NB4 (cell line): Measurements from ENCODE around the gene RAPGEF4.

Source experiments
- DNase-seq: peaks from one replicate; pipeline ENCODE4 v3.0.0; 2010; ENCODE audit warnings: low read depth
- H3K4me3 ChIP-seq: one replicate; pipeline ENCODE4 v1.5.1; 2011; ENCODE audit warnings: mild to moderate bottlenecking, low read depth, low read length, moderate library complexity
- MYC ChIP-seq: IDR thresholded peaks from 2 replicates; pipeline ENCODE4 v1.6.1; 2011; ENCODE audit warnings: low read depth, low read length
- POLR2A ChIP-seq: IDR thresholded peaks from 2 replicates; pipeline ENCODE4 v1.6.1; 2011; ENCODE audit warnings: mild to moderate bottlenecking; ENCODE audit not compliant: insufficient read length; ENCODE audit errors: extremely low read depth
- TF ChIP-seq, protein P1 (sequence below): IDR thresholded peaks from one replicate; pipeline ENCODE4 v1.5.1; 2012; ENCODE audit warnings: low read depth, low read length
- TF ChIP-seq, protein P2 (sequence below): IDR thresholded peaks from 2 replicates; pipeline ENCODE4 v1.6.1; 2011; ENCODE audit warnings: low read depth, low read length

The RAPGEF4 gene

DNA sequence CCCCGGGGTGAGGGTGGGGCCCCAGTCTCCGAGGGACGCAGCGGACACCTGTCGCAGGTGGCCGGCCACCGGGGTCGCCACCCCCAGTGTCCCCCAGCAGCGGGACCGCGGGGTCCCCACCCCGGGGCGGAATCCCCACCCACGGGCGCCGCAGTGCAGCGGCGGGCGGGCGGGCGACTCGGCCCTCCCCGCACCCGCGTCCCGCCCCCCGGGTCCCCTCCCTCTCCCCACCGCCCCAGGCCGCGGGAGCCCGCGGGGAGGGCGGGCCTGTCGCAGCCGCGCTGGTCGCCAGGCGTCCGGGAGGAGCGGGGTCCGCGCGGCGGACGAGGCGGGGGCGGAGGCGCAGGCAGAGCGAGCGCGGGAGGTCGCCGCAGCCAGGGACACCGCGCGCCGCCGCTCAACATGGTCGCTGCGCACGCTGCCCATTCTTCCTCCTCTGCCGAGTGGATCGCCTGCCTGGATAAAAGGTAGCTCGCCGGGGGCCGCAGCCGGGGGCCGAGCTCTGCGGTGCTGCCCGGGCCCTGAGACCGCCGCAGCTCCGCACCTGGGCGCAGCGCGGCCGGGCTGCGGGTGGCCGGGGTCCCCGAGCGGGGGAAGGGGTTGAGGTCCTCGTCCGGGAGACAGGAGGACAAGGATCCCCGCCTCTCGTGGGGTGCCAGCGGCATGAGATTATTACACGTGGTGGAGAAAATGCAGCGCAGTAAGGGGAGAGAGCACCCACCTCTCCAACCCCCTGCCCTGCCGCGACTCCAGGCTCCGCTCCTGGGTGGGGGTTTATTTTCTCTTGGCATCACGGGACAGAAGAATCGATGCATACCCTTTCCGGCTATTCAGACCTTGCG lies at the start of gene RAPGEF4:
RAPGEF4 (plus strand) TSS at position 264 of the 842 bp plus-strand sequence; CDS start at position 403, 139 bp downstream.
- TF ChIP-seq MYC (no peak), POLR2A (no peak)
- TF ChIP-seq, protein P1, sequence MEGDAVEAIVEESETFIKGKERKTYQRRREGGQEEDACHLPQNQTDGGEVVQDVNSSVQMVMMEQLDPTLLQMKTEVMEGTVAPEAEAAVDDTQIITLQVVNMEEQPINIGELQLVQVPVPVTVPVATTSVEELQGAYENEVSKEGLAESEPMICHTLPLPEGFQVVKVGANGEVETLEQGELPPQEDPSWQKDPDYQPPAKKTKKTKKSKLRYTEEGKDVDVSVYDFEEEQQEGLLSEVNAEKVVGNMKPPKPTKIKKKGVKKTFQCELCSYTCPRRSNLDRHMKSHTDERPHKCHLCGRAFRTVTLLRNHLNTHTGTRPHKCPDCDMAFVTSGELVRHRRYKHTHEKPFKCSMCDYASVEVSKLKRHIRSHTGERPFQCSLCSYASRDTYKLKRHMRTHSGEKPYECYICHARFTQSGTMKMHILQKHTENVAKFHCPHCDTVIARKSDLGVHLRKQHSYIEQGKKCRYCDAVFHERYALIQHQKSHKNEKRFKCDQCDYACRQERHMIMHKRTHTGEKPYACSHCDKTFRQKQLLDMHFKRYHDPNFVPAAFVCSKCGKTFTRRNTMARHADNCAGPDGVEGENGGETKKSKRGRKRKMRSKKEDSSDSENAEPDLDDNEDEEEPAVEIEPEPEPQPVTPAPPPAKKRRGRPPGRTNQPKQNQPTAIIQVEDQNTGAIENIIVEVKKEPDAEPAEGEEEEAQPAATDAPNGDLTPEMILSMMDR, result no peak
- TF ChIP-seq, protein P2, sequence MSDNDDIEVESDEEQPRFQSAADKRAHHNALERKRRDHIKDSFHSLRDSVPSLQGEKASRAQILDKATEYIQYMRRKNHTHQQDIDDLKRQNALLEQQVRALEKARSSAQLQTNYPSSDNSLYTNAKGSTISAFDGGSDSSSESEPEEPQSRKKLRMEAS, result no peak
- peak; percentile 52 for DNase-seq
- peak within 1 kb of the TSS; percentile 43 for H3K4me3 ChIP-seq

DNA sequence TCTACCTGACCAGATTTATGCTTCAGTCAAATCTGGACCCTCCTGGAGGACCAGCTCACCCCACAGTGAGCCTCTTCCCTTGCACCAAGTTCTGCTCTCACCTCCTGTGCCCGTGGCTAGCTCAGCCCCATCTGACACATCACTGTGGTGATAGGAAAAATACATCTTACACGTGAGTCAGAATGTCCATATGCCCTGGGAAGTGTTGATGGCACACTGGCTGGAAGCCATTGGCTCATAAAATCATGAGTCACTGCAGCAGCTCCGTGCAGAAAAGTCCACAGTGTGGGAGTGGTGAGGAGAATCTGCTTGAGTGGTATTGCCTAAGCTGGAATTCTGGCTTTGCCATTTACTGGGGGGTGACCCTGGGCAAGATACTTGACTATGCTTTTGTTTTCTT lies 42.6 kb upstream of the RAPGEF4 start:
- peak; percentile 92 for DNase-seq
- peak overlapping the region; percentile 42 for H3K4me3 ChIP-seq
- TF ChIP-seq POLR2A, result no peak
- TF ChIP-seq, protein P2, result peak; percentile 82
- TF ChIP-seq MYC, result no peak

DNA sequence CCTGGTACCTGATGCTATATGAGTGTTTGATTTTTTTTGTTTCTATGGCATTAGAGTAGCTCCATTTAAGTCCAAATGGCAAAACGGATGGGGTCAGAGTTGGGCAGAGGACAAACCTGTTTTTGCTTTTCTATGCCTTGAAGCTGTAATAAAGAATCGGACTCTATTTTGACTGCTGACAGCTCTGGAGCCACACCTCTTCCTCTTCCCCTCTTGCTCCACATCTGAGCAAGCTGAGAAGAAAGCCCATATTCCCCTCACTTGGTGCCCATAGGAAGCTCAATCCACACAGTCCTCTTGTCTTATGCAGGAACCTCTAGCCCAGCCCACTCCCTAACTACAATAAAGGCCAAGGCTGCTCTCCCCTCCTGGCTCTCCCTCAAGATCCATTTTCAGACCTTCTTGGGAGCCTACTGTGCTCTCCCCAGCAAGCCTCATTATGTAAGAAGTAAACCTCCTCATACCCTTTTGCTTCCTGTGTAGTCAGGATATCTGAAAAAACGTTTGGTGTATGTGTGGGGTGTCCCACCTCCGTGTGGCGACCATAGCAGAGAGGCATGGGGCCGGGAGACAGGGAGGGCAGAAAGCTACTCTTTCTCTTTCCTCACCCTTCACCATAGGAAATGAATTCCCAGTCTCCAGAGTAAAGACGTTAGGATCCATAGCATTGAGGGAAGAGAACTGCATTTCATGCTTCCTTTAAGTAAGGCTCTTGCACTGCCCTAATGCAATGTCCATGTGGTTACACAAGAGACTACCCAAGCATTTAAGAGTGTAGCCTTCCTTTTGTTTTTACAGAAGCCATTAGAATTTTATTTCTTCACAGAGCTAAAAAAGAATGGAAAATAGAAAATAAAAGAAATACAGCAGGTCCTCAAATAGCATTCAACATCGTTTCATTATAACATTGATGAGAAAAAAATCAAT lies 41.9 kb upstream of the RAPGEF4 start:
- H3K4me3 ChIP-seq, result peak overlapping the region; percentile 42
- TF ChIP-seq POLR2A (peak; percentile 57), MYC (0 out of 2 replicates have a peak, but pooled peaks have one; percentile 31)
- TF ChIP-seq, protein P1, result no peak
- TF ChIP-seq, protein P2, result 0 out of 2 replicates have a peak, but pooled peaks have one; percentile 32
- DNase-seq, result peak; percentile 84

DNA sequence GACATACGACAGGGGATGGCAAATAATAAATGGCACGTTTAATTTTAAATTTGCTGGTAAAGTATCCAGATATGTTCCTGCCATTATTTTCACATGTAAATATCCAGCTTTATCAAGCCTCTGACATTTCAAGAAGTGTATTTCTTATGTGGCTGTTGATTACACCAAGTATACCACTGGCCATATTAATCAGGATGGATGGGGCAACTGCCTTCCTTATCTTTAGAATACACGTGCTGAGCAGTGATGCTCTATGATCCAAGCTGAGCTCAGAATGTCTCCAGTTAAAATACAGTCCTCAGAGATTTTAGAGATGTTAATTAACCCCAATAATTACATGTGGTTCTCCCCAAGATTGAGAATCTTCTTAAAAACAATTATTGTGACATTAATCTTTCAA lies 38.3 kb upstream of the RAPGEF4 start:
- H3K4me3 ChIP-seq, result no peak overlapping the region
- DNase-seq, result peak; percentile 31
- no peak for TF ChIP-seq POLR2A
- TF ChIP-seq, protein P1, result no peak

DNA sequence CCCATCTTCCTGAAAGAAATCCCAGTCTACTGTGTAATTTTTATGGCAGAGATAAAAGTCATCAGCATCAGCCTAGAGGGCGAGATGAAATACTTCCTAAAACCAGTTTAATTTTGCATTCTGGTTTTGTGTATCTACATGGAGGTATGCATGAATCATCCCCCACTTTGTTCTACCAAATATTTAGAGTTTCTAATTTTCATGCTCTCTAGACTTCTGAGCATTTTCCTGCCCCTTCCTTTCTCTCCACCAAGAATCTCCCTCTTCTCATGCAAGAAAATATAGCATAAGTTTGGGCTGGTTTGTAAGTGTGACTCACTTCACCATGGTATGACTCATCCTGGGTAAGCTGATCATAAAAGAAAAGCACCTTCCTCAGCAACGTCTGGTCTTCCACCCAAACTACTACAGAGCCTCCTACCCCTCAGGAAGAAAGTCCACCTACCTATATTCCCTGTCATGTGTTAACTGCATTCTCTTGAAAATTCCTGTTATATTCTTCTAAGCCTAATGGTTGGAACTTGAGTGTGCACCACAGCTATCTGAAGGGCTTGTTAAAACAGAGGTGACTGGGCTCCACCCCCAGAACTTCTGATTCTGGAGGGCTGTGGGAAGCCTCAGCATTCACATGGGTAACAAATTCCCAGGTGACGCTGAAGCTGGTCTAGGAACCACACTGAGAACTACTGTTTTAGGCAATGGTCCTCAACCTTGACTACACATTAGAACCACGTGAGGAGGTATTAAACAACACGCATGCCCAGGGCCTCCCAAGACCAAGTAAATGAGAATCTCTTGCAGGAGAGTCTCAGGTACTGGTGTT lies 37.4 kb upstream of the RAPGEF4 start:
- DNase-seq, result peak; percentile 88
- H3K4me3 ChIP-seq, result no peak overlapping the region
- TF ChIP-seq, protein P1, result no peak
- TF ChIP-seq MYC (no peak), POLR2A (no peak)
- TF ChIP-seq, protein P2, result no peak
